Stimulated activated naive CD4-positive, alpha-beta T cell treated with Interleukin-2 at 50 U/mL for 16 hours (primary cell): ENCODE data around the gene ESPNL.

Source experiments
- DNase-seq: peaks from one replicate; lab custom pipeline; 2025; lab: John Stamatoyannopoulos, UW

The ESPNL gene

DNA sequence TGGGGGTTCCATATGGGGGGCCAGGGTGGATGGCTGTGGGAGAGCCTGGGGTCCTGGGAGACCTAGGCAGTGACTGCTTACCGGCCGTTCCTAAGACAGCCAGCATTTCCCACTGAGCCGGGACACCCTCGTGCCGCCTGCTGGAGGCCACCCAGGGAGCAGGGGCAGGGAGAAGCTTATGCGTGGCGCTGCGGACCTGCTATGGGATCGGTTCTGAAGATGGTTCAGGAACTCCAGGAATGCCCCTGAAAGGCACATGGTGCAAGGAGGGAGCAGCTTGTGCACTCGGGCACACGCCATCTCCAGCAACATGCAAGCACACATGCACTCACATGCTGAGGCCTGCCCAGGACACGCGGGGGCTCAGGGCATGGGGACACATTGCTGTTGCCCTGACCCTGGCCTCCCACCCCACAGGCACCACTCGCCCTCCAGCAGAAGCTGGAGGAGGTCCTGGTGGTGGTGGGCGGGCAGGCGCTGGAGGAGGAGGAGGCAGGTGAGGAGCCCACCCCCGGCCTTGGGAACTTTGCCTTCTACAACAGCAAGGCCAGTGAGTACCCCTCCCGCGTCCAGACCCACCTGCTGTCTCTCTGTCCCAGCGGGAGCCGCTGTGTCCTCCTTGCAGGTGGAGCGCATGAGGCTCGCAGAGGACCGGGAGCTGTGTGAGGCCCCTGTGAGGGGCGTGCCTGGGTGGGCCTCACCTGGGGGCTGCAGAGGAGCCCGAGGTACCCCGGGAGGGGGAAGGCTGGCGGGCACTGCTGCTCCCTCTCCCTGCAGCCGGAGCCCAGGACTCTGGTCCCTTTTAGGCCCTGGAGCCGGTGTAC, 42.5 kb downstream of the ESPNL start:
- DNase-seq = no peak

DNA sequence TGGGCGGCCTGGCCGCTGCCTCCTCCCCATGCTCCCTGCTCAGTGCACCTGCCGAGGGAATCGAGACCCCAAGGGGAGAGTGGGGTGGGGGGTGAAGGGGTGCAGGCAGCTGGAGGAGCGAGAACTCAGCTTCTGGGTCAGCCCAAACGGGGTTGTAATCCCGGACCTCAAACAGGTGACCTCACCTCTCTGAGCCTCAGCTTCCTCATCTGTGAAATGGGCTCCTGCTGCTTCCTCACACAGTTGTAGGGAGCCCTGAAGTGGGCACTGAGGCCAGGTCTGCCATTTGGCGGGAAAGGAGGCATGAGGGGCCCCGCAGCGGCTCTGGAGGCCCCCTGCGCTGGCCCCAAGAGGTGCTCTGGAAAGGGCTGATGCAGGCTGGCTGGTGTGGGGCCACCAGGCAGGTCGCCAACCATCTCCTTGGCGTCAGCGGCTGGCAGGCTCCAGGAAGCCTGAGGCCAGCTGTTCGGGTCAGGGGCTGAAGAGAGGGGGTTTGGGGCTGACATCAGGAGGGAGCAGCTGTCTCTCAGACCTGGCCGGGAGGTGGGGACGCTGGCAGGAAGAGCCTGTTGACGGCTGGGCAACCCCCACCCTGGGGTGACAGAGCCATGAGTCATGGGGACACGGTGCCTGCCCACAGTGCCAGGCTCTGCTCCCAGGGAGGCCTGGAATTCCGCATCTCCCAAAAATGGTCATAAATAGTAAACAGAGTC, 43.3 kb downstream of the ESPNL start:
- no peak for DNase-seq

DNA sequence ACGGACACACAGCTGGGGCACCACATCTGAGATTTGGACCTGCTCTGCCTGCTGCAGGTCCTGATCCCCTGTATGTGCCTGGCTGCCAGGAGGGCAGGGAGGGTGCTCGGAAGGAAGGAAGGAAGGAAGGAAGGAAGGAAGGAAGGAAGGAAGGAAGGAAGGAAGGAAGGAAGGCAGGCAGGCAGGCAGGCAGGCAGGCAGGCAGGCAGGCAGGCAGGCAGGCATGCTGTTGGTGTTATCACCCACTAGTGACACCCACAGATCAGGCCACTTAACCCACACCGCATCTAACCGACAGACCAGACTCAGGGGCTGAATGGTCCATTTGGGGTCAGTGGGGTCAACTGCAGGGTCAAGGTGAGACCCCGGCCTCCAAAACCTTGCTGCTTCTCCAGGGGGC, 44.1 kb downstream of the ESPNL start:
- DNase-seq = no peak

DNA sequence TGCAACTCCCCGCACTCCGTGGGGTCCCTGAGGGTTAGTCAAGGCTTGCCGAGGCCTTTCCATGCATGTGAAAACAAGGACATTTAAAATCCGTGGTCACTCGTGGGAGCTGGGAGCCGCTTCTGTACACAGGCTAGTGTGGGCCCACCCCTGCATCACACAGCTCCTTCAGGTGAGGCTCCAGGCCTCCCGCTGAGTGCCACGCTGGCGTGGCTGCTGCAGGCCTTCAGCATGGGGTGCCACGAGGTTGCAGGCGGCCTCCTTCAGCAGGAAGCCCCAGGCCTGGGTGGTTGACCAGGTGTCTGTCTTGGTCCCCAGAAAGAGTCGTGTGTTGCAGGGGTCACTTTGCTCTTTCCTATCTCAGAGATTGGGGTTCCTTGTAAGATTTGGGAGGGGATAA, 44.9 kb downstream of the ESPNL start:
- no peak for DNase-seq

DNA sequence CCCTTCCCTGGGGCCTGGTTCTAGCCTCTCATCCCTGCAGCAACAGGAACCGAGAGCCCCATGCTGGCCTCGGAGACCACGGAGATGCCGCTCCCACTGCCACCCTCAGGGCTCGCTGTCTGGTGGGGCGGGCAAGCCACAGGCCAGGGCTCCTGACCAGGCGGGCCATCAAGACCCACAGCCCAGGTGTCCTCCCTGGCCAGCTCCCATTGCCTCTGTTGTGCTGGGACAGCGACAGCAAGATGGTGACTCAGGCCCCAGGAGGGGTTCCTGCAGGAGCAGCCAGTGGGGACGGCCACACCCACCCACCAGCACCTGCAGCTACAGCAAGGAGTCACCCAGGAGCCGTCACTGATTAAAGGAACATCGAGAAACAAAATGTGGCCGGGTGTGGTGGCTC, 45.7 kb downstream of the ESPNL start:
- no peak for DNase-seq

DNA sequence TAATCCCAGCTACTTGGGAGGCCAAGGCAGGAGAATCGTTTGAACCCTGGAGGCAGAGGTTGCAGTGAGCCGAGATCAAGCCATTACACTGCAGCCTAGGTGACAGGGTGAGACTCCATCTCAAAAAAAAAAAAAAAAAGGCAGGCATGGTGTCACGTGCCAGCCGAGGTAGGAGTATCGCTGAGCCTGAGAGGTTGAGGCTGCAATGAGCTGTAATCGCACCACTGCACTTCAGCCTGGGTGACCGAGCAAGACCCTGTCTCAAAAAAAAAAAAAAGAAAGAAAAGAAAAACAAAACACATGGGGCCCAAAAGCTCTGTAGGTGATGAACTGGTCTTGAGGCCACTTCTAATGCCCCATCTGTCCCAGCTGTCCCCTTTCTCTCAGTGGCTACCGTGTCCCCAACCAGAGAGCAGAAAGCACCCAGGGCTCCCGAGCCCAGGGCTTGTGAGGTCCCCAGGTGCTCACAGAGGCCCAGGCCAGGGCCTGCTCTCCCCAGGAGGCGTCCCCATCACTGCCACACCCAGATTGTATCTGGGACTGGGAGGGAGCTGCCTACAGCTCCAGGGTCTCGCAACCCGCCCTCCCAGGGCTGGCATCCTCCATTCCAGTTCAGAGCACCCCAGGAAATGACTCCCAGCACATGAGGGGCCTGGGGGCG, 46.9 kb downstream of the ESPNL start:
- DNase-seq = no peak

DNA sequence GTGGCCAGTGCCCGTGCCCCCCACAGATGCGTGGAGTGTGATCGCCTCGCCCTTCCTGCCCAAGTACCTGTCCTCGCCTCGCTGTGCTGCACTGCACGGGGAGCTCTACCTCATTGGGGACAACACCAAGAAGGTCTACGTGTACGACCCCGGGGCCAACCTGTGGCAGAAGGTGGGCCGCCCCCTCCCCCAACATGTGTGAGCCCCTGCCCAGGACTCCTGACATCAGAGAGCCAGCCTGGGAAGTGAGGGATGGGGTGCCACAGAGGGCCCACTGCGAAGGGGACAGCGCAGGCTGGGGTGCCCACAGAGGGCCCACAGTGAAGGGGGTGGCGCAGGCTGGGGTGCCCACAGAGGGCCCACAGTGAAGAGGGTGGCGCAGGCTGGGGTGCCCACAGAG, 48.8 kb downstream of the ESPNL start:
- no peak for DNase-seq

DNA sequence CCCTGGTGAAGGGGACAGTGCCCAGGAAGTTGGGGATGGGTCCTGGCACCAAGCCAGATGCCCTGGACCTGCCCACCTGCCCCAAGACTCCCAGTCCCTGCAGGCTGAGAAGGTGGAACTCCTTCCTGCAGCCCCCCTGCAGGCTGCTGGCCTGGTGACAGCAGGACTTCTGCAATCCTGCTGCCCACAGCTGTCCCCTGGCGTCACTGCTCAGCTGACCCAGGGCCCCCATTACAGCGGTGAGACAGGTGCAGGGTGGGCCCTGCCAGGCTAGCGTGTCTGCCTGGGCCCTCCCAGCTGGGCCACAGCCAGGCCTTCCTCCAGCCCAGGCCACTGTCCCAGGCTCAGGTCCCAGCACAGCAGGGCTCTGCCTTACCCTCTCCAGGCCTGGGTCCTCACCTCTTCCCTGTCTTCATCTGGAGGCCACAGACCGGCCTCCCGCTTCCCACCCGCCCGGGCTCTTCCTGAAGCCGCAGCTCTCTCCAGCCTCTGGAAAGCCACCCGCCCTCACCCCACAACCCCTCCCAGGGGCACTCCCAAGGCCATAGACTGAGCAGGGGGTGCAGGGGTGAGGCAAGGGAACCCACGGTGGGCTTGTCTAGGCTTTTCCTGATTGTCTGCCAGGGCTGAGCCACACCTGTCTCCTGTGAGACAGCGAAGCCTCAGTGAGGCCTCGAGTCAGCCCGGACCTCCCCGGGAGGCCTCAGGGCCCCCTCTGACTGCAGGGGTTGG, 49.9 kb downstream of the ESPNL start:
- DNase-seq = no peak

DNA sequence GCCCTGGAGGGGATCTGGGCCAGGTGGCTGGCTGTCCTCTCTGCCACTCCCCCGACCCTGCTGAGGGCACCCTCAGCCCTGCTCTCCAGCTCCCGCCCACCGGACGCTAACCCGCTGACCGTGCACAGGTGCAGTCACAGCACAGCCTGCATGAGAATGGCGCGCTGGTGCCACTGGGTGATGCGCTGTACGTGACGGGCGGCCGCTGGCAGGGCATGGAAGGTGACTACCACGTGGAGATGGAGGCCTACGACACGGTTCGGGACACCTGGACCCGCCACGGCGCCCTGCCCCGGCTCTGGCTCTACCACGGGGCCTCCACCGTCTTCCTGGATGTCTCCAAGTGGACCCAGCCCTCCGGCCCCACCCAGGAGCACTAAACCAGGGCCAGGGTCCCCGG, 50.5 kb downstream of the ESPNL start:
- DNase-seq = no peak

DNA sequence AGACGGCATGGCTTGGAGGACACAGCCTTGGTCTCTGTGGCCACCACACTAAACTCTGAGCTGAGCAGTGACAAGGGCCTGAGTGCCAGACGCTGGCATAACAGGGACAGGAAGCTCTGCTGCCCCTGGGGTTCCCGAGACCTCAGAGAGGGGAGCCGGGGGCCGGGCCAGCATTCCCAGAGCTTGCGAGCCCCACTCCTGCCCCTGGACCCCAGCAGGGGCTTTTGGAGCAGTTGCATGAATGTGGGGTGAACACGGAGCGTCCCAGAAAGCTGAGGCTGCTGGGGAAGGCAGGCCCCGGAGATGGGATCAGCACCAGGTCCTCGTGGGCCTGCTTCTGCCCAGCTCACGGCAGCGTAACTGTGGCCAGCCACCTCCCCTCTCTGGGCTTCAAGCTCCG, 51.1 kb downstream of the ESPNL start:
- no peak for DNase-seq

DNA sequence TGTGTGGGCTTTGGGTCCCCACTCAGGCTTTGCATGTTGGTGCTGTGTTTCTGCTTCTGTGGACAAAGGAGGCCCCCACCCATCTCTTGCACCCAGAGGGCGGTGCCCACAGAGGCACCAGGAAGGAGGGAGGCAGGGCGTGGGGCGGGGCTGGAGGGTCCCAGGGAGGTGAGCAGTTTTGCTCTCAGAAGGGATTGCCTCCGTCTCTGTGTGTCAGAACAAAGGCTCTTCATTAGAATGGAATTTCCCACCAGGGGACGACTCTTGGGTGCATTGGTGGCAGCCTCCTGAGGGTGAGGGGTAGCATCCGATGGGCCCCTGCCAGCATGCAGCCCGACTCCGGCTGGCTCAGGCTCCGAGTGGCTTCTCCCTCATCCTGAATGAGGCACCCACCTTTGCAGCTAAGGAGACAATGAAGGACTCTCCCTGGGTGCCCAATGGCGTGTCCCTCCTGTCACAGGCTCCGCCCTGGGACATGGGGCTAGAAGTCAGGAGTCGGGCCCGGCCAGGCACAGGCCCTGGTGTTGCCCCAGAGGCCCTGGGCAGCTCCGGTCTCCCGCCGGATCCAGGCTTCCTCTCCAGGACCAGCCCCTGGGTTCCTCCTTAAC, 51.6 kb downstream of the ESPNL start:
- no peak for DNase-seq

DNA sequence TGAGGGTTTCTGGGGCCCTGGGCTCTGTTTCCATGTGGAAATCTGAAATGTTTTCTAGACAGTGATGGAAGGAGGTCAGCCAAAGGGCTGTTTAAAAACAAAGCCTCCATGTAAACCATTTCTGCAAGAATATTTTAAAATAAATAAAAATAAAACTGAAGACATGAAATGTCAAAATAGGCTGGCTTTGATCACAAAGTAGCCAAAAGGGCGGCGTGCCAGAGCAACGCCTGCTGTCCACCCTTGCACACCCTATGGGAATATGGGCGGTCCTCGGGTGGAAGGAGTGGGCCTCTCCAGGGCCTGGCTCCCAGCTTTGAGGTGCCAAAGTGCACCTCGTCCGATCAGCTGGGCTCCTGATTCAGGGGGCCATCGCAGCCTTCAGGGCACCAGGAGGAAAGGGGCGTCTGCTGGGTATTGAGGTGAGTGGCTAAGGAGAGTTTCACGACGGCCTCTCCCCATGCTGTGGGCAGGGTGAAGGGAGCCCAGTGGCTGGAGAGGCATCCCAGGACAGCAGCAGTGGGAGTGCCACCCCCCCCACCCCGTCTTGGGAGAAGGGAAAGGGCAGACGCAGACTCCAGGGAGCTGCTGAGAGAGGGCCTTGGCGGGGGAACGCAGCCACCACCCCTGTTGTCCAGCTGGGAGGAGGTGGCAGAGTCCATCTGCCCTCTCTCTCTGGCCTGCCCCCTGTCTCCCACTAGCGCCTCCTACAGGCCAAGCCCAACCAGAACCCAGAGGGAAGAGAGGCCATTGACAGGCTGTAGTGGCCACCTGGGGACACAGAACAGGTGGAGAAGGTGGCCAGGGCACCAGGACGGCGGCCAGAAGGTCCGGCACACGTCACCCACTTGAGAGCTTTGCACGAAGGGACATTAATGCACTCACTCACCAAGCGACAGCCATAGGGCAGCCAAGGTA, 52.9 kb downstream of the ESPNL start:
- no peak for DNase-seq

DNA sequence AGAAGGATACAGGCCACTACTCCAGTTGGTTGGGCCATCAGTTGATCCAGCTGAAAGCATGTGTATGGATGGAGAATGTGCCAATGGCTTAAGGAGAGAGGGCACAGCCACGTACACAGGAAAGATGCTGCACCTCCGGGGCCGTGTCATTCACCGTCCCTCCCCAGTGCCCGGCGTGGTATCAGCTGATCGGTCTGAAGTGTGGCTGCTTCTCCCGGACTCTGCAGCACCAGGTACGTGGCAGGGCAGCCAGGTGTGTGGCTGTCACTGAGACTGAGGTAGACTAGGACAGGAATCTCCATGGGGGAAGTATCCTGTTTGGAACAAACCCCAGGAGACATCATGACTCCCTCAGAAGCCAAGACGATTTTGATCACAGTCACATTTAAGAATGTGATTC, 54.4 kb downstream of the ESPNL start:
- DNase-seq = no peak

DNA sequence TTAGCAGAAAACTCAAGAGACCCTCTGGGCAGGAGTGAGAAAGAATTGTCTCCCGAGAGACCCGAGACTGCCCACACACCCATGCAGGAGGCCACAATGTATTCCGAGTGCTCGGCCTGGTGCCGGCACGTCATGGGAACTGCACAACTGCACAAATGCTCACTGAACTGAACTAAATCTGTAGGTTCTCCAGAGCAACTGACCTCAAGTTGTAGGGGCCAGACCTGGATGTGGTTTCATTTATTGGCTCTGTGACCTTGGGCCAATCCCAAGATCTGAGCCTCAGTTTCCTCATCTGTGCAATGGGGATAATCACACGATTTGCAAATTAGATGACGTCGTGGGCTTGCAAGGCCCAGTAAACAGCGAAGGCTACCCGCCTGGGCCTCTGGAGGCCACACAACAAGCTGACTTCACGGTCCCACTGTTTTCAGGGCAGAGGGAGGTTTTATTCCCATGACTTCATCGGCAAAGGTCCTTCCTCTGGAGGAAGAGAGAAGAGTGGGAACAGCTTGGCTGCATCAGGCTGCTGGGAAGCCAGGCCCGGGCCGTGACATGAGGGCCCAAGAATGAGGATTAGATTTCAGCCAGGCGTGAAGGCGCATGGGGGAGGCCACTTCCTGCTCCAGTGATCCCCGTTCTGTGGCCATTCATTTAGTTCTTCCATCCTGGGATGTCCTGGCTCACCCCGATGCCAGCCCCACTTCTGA, 55.1 kb downstream of the ESPNL start:
- no peak for DNase-seq

DNA sequence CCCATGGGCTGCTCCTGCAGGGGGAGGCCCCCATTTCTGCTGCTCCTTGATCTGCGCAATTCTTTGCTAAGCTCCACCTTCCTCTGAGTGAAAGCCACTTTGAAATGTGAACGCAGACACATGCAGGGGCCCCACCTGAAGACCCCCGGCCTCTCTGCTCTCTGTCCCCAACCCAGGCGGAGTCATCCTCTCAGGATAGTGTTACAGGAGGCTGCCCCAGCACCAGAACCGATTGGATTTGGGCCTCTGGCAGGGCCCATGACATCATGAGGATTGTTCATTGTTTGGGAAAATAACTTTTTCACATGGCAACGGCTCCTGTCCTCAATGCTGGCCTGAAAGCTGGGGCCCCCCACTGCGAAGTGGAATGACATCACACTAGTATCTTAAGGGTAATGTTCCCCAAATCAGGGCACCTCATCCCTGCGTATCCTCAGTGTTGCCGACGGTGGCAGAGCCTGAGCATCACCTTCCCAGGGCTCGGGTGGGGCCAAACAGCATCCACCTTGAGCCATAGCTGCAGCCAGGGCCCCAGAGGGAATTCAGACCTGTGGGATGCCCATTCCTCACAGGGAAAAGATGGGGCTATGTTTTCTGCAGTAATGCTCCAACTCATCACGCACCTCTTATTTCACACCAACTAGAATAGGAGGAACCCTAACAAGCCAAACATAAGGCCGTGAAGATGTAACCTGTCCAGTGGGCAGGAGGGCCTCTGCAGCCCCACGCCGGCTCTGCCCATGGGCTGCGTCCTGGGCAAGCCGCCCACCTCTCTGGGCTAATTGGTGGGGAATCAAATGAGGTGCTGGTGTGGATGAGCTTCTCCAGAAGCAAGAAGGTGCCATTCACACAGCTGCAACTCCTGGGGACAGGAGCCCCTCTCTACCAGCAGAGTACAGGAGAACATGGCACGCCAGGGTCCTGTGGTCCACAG, 55.9 kb downstream of the ESPNL start:
- DNase-seq = no peak

DNA sequence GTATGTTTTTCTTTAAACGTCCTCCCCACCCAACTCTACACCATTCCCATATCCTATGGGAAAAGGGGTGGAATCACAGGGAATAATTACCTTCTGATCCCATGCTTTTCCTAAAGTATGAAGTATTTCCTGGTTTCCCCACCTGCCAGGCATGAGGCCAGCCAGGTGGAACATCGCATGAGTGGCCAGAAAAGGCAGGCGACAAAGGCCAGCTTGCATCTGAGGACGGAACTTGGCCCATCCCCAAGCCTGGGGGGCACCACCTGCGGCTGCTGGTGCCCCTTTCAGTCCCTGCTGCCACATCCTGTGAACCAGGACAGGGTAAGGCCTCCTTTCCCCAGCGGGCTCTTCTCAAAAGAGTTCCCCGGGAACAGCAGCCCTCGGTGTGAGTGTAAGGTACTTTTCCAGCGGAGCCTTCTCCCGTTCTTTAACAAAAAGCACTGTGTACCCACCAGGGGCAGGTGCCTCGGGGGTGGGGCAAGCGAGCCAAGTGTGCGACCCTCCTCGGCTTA, 57.4 kb downstream of the ESPNL start:
- no peak for DNase-seq

DNA sequence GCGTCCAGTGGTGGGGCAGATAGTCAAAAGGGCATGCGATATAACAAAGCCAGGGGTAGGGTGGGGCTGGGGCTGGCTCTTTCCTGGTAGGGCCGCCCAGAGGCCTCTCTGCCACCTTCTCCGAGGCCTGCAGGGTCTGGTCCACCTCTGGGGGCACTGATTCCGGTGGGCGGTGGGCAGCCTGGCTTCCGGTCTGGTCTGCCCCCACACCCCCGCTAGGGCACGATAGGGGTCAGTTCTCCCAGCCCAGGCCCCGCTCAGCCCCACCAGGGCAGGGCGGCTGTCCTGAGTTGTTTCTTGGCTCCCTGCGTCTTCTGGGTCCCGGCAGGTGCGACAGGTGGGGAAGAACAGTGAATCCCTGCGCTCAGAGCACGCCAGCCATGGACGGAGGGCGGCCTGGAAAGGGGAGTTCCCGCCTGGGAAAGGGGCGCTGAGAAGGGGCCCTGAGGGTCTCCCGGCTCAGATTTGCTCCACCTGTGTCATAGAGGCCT, 57.9 kb downstream of the ESPNL start:
- no peak for DNase-seq

DNA sequence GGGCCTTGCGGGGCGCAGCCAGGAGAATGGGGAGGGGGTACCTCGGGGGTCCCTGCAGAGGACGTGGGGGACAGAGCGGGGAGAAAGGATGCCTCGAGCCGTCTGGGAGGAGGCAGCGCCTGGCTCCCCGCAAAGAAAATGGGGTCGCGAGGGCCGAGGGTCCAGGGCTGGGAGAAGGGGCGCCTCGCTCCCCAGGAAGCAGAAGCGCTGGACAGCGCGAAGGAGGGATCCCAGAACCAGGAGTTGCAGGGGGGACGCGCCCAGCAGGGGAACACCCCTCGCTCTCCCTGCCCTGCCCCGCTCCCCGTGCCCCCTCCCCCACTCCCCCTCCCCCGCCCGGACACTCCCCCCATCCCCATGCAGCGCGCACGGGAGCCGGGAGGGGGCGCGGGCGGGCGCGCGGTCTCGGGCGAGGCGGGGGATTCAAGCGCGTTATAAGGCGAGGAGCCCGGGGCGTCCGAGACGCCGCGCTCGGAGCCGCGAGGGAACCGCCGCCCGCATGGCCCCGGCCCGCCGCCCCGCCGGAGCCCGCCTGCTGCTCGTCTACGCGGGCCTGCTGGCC, 58.5 kb downstream of the ESPNL start, which contains the start of gene ERFE:
Gene ERFE, plus strand, starts transcription at position 462 of the 562 bp plus-strand sequence. Its CDS starts 38 bp downstream, at position 500.
- DNase-seq = no peak
